Heart right ventricle (tissue), 16 donors: ENCODE data around the gene FLNB. TPM values are rescaled to one million over a fixed set of nuclear protein-coding genes. Genes with fewer than 3 reads are reported as not detected.

ENCODE experiments used
- ATAC-seq, 8 donors: fragments of 200-7000 bp; cut with Tn5 transposase; one replicate each; pipeline ENCODE4 v1.9.1; 2020; ENCODE audit warnings: mild to moderate bottlenecking in 8 of 8, moderate library complexity in 8 of 8, moderate number of reproducible peaks in 1 of 8
- DNase-seq, 2 donors: peaks; one replicate each; pipeline ENCODE4 v3.0.0-alpha.2; 2020
- H3K27ac ChIP-seq, 10 donors: fragments of 200-600 bp; sonication (generic) in 2 of 10; one replicate each; pipeline versions ENCODE4 v1.5.0 to v1.8.0; 2020 to 2022; ENCODE audit warnings: mild to moderate bottlenecking in 3 of 10
- H3K27me3 ChIP-seq, 7 donors: fragments of 200-600 bp; one replicate each; pipeline ENCODE4 v1.8.0; 2021 to 2022; ENCODE audit warnings: mild to moderate bottlenecking in 2 of 7
- H3K36me3 ChIP-seq, 9 donors: fragments of 200-600 bp; sonication (generic) in 1 of 9; one replicate each; pipeline versions ENCODE4 v1.5.0 to v1.8.0; 2020 to 2022; ENCODE audit warnings: mild to moderate bottlenecking in 2 of 9
- H3K4me1 ChIP-seq, 9 donors: fragments of 200-600 bp; sonication (generic) in 1 of 9; one replicate each; pipeline versions ENCODE4 v1.5.0 to v1.8.0; 2020 to 2022; ENCODE audit warnings: mild to moderate bottlenecking in 4 of 9
- H3K4me3 ChIP-seq, 10 donors: fragments of 200-600 bp; sonication (generic) in 2 of 10; one replicate each; pipeline versions ENCODE4 v1.5.0 to v1.8.0; 2020 to 2022; ENCODE audit warnings: mild to moderate bottlenecking in 7 of 10, moderate library complexity in 2 of 10
- H3K9me3 ChIP-seq, 11 donors: fragments of 200-600 bp in 10 of 11; sonication (generic) in 2 of 11; one replicate each; pipeline versions ENCODE4 v1.5.0 to v1.8.0; 2013 to 2022; ENCODE audit warnings: mild to moderate bottlenecking in 2 of 11, control low read depth in 1 of 11, moderate library complexity in 1 of 11
- CTCF ChIP-seq, 9 donors: fragments of 200-600 bp; sonication (generic) in 2 of 9; IDR thresholded peaks; one replicate each; pipeline versions ENCODE4 v1.5.0 to v1.8.0; 2021 to 2022; ENCODE audit warnings: antibody characterized with exemption in 9 of 9, mild to moderate bottlenecking in 5 of 9, moderate library complexity in 1 of 9
- WGBS, 2 donors: extraction: QIAGEN DNeasy Blood & Tissue Kit; methylation state at CpG; one replicate each; pipeline ENCODE4 v1.1.7; 2013; ENCODE audit warnings: inconsistent platforms in 1 of 2; 5-methylcytosine and 5-hydroxymethylcytosine counted together
- intact Hi-C, 10 donors: fragments of 100-400 bp; cut with DNase I; formaldehyde crosslinking; loops; one replicate each; pipeline versions ENCODE4 v1.11.1 to v1.14.2; 2022
- polyA plus RNA-seq, 2 donors: library from polyadenylated mRNA; stranded (reverse); fragments of 200-250 nt; gene quantifications; one replicate each; pipeline ENCODE4 v1.2.3, GENCODE V29; 2013
- total RNA-seq, 10 donors: library from RNA; stranded (reverse); fragmentation: NEBNext Ultra II Directional in 3 of 10; extraction: Animal tissue kit (Norgen Biotek cat#: 25700) in 3 of 10; gene quantifications; one replicate each; pipeline versions ENCODE4 v1.2.1 to v1.2.4, GENCODE V29; 2021 to 2023
- donor health status: Arrhythmogenic right ventricular cardiomyopathy.
- donor health status: ischemic (EF 13 %, LVEDD 7.1; RV severe dilation, severe dysfunction).
- donor health status: healthy with polysubstance abuse.
- donor health status: DM: no; HTN: yes; CAD: no.
- donor health status: DM: no; HTN: no; CAD: no.
- donor health status: ischemic (EF 25% LVEDD 6.9; RV normal size, moderate dysfunction).
- donor health status: ischemic (EF 25% LVEDD 5.7; RV mildly dilated, moderate dysfunction).
- donor health status: healthy.
- donor health status: DM: yes; HTN: yes; CAD: no.
- donor health status: Ischemic cardiomyopathy.
- donor health status: ischemic (EF 35%, LVEDD 5.7; RV mildly dilated, moderate dysfunction).
- donor health status: nonischemic (EF 11% LVEDD 7.7; RV severe dilation, severe dysfunction).
- donor health status: DM: yes; HTN: yes; CAD: no.
- donor health status: PGD.
- donor health status: ischemic (EF 29% LVEDD 5.4; RV normal size, mild dysfunction).
- donor health status: nonischemic (EF 23%, LVEDD 6.1; RV moderate dilation, normal function).

Gene FLNB
- total and polyA plus RNA-seq, 12 donors: 27.4 to 65.3 (median 38.6) TPM

- DNase-seq (no peak), ATAC-seq (no peak)
- intact Hi-C loops: no loop called here
- Histone ChIP-seq H3K9me3 (no peaks in the 10 kb centered on the region), H3K27ac (no peak overlapping the region), H3K36me3 (no peaks in the 10 kb centered on the region), H3K4me1 (peaks cover 0 to 28% (median 10%) of the 10 kb centered on the region in 9 donors), H3K4me3 (no peak overlapping the region), H3K27me3 (no peaks in the 10 kb centered on the region)
- no peak for TF ChIP-seq CTCF (IDR thresholded peaks at IDR 0.05)
- WGBS, 2 donors: 92 to 98% methylated on average over 12 of the region's 12 CpGs
Measured at GRCh38 chr3:58193682-58194407, 185.6 kb downstream of the FLNB start.

GRCh38 chr3:58197588-58197987 lies 189.4 kb downstream of the FLNB start:
- Histone ChIP-seq H3K4me3 (no peak overlapping the region), H3K9me3 (peaks cover 0 to 7% (median 0%) of the 10 kb centered on the region in 11 donors), H3K4me1 (peaks cover 0 to 41% (median 18%) of the 10 kb centered on the region in 9 donors), H3K36me3 (no peaks in the 10 kb centered on the region), H3K27me3 (no peaks in the 10 kb centered on the region), H3K27ac (peak overlapping the region in 5 of 10 donors; percentile 42 to 79 (median 64))
- no peak for TF ChIP-seq CTCF (IDR thresholded peaks at IDR 0.05)
- no peak for DNase-seq
- no peak for ATAC-seq
- intact Hi-C loops: no loop called here
- 98% methylated on average over 10 of the region's 10 CpGs for WGBS, 2 donors

DNA sequence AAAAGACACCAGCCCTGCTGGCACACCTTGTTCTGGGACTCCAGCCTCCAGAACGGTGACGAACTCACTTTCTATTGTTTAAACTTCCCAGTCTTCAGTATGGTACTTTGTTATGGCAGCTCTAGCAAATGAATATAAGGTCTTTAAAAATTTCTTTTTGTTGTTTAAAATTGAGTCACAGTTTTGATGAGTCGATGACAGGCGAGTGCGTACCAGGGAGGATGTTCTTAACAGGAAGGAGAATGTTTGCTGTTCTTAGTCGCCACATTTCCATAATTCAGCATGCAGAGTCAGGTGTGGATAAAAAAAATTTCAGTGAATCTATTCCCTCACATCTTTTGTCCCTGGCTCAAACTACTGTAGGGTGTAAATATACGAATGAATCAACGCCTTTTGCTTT lies 190.1 kb downstream of the FLNB start:
- intact Hi-C loops: no loop called here
- 73 to 75% methylated on average over 8 of the region's 8 CpGs for WGBS, 2 donors
- ATAC-seq: peak in 1 of 8 donors; percentile 50

GRCh38 chr3:58198804-58199203 lies 190.6 kb downstream of the FLNB start:
- H3K36me3 ChIP-seq: no peaks in the 10 kb centered on the region
- H3K9me3 ChIP-seq: peaks cover 0 to 7% (median 0%) of the 10 kb centered on the region in 11 donors
- ATAC-seq: peak in 6 of 8 donors; percentile 42 to 83 (median 60)
- no peaks in the 10 kb centered on the region for H3K27me3 ChIP-seq
- TF ChIP-seq CTCF (IDR thresholded peaks at IDR 0.05): no peak
- peak overlapping the region; percentile 5 to 79 (median 61) for H3K27ac ChIP-seq
- H3K4me1 ChIP-seq: peaks cover 0 to 41% (median 18%) of the 10 kb centered on the region in 9 donors
- intact Hi-C loops: no loop called here
- H3K4me3 ChIP-seq: no peak overlapping the region
- DNase-seq: no peak

More for the DNA sequence above, 190.1 kb downstream of the FLNB start:
- no peak for DNase-seq
- no peak for TF ChIP-seq CTCF (IDR thresholded peaks at IDR 0.05)
- H3K4me1 ChIP-seq: peaks cover 0 to 41% (median 18%) of the 10 kb centered on the region in 9 donors
- no peaks in the 10 kb centered on the region for H3K36me3 ChIP-seq
- H3K27me3 ChIP-seq: no peaks in the 10 kb centered on the region
- no peak overlapping the region for H3K4me3 ChIP-seq
- H3K9me3 ChIP-seq: peaks cover 0 to 7% (median 0%) of the 10 kb centered on the region in 11 donors
- H3K27ac ChIP-seq: peak overlapping the region; percentile 5 to 79 (median 56)
